EH (cell line): Measurements from ENCODE around the gene RPTOR.
A peak's percentile ranks its signal among the peaks of the same experiment; 100 is the strongest.
"Not testable (repeated sequence)": the region's sequence is repeated elsewhere in the genome, so short reads cannot be mapped to it uniquely, and the experiment has no call there.

Experiments used
- DNase-seq: peaks from one replicate; pipeline ENCODE4 v3.0.0-alpha.2; 2015; ENCODE audit warnings: low read depth

Gene RPTOR

DNA sequence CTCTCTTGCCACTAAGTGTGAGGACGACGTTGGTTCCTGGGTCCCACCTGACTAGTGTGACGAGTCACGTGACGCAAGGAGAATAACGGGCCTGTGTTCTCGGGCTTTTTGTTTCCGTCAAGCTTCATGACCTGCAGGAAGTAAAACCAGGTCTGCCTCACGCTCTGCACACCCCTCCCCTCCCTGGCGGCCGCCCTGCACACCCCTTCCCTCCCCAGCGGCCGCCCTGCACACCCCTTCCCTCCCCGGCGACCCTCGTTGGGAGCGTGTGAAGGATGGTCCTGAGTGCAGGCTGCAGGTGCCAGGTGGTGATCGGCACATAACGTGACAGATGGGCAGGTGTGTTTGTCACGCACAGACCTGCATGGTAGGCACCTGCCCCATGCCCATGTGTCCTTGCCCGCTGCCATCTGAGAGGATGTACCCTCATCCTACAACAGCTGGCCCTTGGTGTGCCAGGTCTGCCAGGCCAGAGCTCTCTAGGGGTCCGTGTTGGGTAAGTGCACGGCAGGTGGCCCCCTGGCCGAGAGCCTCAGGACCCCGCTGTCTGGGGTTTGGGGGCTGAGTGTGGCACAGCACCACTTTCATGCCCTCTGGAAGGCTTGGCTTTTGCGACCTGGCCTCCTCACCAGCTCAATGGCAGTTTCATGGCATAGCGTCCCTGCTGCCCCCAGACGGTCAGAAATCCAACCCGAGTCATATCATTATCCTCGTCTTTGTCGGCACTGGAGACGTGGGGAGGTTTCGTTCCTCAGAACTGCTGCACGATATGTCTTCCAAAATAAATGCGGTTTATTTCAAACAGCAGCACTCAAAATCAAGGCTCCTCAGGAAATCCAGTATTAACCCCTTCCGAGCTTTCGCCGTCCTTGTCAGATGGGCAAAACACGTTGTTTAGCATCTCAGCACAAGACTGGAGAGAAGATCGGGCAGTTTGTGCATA is 255.2 kb downstream of the RPTOR start:
- no peak for DNase-seq

DNA sequence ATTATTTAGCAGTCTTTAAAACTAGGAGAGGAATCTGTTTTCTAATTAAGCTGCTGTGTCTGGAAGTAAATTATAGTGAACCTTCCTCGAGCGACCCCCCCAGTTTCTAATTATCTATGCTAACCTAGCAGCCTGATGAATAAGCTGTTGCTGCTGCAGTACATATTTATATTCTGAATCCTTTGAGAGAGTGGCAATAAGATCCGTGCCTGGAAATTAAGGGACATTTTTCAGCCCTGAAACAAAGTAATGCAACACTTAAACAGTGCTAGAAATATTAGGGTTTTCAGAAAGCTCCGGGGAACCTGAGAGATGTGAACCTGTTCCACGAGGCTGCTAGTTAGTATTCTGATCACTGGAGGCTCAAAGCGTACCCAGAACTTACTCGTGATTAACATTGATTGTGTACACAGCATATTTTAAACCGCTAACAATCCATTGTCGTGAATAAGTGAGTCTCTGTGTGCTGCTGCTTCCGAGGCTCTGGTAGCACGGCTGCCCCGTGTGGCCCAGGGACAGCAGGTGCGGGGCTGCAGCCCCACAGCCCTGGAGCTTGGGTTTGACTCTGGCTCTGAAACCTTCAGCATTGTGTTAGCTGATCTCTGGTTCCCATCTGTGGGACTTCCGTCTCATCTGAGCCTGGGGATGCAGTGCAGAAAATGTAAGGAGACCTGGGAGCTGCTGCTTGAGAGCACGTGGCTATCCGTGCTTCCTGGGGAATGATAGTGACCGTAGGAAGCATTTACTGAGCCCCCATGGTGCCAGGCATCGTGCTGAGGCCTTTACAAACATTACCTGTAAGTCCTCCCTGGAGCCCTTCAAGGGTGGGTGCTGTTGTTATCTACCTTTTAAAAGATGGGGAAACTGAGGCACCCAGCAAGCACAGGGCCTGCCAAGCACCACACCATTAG is 256.1 kb downstream of the RPTOR start:
- no peak for DNase-seq

DNA sequence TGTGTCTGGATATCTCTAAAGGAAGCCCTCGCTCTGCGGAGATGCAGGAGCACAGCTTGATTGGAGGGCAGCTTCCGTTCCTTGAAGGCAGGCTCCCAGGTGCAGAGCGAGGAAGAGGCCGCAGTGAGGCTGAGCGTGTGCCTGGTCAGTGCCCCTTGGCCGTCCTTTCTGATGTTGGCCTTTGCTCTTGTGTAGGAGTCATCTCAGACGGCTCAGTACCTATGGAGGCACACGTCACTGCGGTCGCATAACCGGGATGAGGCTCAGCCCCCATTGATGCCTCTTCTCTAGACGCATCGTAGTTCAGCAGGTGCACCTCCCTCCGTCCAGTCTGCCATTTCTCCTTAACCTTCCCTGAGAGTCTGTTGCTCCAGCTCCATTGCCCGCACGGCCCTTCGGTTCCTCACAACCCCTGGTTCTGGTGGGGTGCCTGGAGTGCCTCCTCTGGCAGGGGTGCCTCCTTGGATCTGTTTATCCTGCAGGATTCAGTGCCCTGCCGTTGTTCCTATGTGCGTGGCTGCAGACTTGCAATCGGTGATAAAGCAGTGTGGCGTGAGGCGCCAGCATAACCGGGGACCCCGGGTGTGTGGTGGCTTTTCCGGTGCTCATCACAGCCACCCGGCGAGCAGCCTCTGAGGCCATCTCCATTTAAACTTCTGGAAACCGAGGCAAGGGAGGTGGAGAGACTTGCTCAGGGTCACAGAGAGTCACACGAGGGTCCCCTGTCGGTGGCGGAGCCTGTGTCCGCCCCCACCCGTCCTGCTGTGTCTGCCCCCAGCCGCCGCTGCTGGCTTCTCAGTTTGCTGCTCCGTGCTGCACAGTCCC is 258.2 kb downstream of the RPTOR start:
- no peak for DNase-seq

DNA sequence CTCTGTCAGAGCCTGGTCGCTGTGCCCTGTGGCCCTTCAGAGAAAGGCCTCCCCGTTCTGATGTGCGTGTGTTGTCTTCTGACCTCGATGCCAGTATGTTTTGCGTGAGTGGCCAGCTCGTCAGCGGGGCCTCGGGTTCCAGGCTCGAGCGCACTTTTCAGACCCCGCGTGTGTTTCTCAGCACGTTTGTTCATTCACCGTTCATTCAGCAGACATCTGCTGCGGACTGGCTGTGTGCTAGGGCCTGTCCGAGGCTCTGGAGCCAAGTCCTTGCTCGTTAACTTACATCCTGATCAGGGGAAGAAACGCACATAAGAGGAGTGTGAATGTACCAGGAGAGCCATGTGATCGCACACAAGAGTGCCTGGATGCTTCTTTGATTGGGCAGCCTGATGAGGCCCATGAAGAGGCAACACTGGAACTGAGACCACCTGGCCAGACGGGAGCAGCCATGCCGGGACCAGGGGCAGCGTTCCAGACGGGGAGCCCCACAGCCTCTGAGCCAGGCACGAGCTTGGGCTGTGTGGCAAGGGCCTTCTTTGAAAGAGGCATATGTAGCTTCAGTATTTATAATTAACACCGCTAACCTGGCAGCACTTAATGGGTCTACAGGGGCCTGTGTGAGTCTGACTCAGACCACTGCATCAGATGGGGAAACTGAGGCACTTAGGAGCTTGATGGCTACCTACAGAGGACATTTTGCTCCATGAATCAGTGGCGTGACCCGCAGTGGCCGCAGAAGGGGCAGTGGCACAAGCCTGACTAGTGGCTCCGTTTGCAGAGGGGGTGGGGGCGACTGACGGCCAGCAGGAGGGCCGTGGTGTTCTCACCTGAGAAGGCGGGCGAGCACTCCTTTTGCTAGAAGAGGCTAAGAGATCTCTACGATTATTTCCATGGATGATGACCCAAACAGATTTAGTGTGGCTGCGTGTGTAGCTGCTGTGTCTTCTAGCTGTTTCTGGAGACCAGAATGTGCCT is 259.1 kb downstream of the RPTOR start:
- no peak for DNase-seq

DNA sequence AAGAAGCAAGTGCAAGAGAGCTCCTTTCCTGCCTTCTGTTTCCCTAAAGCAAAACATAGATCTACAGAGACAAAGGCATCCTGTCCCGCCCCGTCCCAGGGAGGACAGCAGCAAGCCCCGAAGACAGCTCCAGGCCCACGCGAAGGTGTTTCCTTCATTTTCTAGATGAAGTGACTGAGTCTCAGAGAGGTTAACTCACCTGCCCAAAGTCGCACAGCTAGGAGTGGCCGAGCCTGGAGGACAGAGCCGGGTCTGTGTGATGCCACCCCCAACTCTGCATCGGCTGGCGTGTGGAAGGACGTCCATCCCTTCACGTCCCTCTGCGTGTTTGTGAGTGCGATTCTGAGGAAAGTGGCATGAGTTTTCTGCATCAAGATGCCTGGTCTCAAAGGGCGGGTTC is 259.8 kb downstream of the RPTOR start:
- no peak for DNase-seq

DNA sequence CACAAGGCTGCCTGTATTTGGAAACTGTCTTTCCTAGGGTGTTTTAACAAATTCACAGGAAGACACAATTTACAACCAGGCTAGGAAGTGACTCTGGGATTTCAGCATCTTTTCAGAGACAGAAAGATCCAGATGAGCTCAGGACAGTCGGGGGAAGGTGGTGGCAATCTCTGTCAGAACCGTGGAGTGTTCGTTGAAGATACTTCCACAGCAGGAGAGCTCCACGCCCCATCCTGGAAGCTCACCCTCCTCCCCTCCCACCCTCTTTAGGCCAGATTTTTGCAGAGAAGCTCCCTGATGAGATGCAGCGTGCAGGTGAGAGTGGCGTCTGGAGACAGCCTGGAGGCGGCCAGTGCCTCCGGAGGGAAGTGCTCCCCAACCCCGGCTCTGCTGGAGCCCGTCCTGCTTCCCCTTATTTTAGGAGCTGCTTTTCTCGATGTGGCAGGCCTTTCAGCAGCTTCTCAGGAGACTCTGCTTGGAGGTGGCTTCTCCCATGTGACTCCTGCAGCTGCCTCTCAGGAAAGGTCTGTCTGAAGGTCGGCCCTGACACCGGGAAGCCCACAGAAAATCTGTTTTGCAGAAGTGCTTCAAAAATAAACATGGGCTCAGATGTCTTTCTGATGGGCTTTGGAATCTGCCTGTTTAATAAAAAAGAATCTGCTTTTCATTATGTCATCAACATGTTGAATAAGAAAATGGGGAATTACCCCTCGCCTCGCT is 260.6 kb downstream of the RPTOR start:
- peak; percentile 34 for DNase-seq

DNA sequence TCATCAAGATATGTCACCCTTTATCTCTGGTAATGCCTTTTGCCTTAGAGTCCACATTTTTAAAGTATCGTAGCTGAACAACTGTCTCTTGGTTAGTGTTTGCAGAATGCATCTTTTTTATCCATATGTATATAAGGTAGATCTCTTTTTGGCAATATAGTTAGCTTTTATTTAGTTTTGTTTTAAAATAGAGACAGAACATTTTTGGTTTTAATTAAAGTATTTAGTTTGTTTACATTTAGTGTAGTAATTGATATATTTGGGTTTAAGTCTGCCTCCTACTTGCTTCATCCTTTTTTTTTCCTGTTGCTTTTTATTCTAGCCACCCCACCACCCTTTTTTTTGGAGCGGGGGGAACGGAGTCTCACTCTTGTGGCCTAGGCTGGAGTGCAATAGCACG is 262.4 kb downstream of the RPTOR start:
- no peak for DNase-seq

DNA sequence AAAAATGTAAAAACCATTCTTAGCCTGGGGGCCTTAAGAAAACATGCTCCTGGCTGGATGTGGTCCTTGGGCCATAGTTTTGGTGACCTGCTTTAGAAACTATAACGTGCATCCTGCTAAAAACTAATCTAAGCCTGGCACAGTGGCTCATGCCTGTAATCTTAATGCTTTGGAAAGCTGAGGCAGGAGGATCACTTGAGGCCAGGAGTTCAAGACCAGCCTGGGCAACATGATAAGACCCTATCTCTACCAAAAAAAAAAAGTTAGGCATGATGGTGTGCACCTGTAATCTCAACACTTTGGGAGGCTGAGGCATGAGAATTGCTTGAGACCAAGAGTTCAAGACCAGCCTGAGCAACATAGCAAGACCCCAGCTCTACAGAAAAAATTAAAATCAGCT is 263.2 kb downstream of the RPTOR start:
- no peak for DNase-seq

DNA sequence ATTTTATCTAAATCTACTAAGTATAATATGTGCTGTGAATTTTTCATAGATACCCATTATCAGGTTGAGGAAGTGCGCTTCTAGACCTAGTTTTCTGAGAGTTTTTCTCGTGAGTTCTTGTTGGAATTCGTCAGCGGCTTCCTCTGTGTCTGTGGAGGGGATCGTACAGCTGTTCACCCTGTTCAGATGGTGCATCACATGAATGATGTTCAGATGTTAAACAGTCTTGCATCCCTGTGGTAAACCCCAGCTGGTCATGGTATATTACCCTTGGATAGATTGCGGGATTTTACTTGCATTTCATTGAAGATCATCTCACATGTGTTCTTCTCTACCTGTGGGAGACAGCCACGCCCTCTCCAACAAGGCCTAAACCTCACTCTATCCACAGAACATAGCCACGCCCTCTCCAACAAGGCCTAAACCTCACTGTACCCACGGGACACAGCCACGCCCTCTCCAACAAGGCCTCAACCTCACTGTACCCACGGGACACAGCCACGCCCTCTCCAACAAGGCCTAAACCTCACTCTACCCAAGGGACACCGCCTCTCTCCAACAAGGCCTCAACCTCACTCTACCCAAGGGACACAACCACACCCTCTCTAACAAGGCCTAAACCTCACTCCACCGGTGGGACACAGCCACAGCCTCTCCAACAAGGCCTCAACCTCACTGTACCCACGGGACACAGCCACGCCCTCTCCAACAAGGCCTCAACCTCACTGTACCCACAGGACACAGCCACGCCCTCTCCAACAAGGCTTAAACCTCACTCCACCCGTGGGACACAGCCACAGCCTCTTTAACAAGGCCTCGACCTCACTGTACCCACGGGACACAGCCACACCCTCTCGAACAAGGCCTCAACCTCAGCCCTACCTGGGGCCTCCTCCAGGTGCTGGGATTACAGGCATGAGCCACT is 266.8 kb downstream of the RPTOR start:
- no peak for DNase-seq

DNA sequence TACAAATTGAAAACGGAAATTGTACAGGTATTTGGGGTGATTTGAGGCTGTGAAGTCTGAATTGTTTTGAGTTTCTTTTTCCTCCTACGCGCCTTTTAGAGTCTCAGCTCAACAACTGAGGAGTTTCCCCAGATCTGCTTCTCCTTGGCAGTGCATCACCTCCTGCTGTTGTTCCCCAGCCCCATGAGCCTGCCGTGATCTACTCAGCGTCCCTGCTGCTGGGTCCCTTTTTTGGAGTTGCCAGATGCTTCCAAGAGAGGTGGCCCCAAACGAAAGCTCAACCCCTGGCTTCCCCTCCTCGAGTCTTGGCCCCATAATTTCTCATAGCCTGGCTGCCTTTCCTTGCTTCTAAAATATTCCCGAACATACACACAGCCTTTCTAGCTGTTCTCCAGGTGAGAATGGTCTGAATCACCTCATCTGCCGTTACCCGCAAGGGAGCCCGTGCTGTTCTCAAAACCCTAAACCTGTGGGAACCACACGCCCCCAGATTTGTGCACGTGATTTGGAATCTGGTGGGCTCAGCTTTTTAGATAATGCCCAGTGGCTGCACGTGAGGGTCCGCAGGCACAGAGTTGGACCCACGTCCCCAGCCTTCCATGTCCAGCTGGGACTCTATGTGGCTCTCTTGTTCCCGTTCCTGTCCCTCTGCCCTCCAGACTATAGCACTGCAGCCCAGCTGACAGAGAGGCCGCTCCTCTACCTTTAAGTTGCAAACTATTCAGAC is 267.9 kb downstream of the RPTOR start:
- DNase-seq = no peak

DNA sequence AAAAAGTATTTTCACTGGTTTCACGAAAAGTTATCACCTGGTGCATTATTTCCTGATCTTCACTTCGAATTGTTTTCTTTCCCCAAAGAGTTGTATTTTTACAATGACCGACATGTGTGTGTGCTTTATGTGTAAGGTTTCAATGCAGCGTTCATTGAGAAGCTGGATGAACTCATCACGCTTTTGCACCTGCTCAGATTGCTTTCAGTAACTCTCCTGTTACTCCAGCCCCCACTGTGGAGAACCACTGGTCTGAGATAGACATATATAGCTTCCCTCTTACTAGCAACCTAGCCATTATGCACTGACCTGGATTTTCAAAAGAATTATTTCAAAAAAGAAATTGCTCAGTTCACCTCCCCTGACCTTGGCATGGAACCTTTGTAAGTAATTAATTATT is 268.7 kb downstream of the RPTOR start:
- DNase-seq = no peak

DNA sequence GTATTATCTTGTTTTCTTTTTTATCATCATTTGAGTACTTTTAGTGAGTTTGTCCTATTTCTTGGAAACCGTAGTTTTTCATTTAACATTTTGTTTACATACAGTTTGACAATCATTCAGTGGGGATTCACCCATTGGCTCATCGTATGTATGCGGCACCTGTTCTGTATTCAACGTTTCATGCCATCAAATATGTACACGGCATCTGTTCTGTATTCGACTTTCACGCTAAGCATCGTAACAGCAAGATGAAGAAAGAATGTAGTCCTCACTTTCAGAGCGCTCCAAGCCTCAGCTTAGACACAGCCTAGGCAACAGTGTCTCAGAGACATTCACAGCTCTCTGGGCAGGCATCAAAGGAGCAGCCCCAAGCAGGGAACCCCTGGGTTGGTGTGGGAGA is 269.9 kb downstream of the RPTOR start:
- no peak for DNase-seq

DNA sequence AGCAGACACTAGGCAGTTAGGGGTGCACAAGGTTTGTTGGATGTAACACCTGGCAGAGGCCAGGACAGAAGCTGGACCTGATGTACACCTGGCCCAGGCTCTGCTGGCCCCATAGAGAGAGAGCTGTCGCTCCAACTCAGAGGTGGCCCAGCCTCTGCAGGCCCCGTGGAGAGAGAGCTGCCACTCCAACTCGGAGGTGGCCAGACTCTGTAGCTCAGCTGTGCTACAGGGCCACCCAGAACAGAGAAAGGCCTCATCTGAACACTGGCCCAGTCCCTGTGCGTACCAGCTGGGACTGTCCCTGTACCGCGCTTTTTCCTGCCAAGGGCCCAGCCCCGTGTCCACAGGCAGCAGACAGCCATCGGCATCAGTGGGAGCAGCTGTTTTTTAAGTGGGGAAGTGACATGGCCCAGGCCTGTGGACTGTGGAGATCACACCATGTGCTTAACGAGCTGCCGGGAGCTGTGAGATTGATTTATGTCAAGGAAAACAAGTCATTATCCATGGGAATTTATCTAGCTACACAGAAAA is 270.6 kb downstream of the RPTOR start:
- no peak for DNase-seq

DNA sequence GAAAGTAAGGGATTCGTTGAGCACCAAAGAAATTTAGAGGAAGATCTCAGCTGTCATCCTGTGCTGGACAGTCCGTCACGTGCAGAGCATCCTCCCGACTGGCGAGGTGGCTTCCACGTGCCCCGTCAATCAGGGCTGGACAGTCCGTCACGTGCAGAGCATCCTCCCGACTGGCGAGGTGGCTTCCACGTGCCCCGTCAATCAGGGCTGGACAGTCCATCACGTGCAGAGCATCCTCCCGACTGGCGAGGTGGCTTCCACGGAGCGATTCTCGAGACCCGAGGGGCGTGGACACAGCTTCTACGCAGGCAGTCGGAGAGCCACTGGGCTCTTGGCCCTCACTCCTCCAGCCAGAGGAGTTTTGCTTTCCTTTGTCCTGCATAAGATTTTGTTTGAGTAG is 271.1 kb downstream of the RPTOR start:
- DNase-seq = not testable (repeated sequence)

DNA sequence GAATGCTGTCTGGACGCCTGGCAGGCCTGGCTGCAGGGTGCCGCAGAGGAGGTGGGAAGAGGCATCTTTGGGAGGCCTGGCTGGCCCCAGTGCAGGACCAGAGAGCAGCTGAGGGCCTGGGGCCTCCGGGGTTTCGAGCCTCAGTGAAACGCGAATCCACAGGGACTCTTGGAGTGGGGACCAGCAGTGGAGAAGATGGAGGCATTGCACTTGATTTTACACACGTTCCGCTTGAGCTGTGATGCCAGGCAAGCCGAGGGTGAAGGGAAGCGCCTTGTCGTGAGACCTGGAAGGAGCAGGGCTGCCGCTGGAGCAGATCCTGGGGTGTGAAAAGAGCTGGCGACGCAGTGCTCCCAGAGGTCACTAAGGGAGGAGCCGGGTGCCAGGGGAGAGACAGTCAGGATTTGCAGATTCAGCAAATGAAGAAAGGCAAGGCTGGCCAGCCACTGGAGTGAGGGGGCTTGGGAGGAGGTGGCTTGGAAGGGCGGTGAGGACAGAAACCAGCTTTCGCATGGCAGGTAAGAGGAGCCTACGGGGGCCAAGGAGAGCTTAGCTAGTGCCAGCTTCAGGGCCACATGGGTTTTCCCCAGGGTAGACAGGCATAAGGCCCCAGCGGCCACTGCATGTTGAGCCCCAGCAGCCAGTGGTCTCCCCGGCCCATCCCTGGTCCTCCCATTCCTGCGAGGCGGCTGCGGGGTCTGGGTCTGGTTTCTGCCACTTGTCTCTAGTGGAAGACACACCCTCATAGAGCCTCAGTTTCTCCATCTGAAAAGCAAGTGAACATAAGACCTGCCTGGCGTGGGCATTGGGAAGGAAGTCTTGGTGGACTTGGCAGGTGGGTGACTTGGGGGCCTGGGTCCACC is 271.8 kb downstream of the RPTOR start:
- no peak for DNase-seq

DNA sequence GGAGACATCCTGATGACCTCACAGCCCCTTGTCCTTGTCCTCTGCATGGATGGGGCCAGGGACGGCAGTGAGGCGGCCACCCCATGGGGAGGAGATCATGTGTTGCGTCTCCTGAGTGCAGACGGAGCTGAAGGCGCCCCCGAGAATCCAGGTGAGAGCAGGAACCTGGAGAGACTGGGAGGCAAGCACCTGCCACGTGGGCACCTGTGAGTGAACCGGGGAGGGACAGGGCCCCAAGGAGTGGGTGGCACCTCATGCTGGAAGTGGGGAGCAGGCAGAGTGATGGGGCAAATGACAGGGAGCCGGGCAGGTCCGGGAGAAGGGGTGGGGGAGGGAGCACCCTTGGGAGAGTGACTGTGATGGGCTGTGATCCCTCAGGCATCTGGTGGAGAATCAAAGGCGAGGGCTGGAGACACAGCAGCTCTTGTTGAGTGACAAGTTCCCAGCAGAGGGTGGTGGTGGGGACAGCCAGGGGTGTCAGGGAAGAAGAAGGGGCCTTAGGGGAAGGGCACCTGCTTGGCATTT is 272.7 kb downstream of the RPTOR start:
- no peak for DNase-seq

DNA sequence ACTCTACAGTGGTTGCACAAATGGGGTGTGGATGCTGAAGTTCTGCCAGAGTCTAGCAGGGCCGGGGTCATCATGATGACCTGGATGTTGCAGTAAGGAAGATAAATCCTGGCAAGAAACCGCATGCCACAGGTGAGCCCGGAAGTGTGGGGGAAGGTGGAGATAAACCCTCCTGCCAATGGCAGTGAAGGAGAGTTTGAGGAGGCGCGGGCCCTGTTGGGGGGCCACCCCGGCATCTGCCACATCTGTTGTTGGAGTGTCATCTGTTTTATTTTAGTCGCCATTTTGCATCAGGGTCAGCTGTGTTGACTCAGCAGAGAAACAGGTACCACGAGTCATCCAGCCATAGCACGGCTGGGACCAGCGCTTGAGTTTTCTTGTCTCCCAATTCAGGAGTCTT is 273.2 kb downstream of the RPTOR start:
- DNase-seq = peak; percentile 52
